Loucy (cell line): ENCODE measurements around the gene GLRX2.

Source experiments
- H2AFZ ChIP-seq: fragments of 200-600 bp; sonication (generic); 2 replicates; pipeline ENCODE4 v1.6.0; 2016; ENCODE audit warnings: antibody characterized with exemption, mild to moderate bottlenecking, low read length, moderate library complexity
- H3F3A ChIP-seq: fragments of 200-600 bp; 2 replicates; pipeline ENCODE4 v1.6.0; 2016; ENCODE audit warnings: antibody characterized with exemption, low read depth, mild to moderate bottlenecking
- H3K27me3 ChIP-seq: fragments of 200-600 bp; sonication (generic); 2 replicates; pipeline ENCODE4 v1.6.1; 2014; ENCODE audit warnings: low read length, mild to moderate bottlenecking; ENCODE audit not compliant: insufficient read depth, poor library complexity, severe bottlenecking
- H3K36me3 ChIP-seq: fragments of 200-600 bp; sonication (generic); 2 replicates; pipeline ENCODE4 v1.6.1; 2016; ENCODE audit warnings: low read length; ENCODE audit not compliant: insufficient read depth
- H3K4me1 ChIP-seq: fragments of 200-600 bp; sonication (generic); 2 replicates; pipeline ENCODE4 v1.5.1; 2014; ENCODE audit warnings: low read length, mild to moderate bottlenecking; ENCODE audit not compliant: insufficient read depth, poor library complexity, severe bottlenecking
- H3K4me2 ChIP-seq: fragments of 200-600 bp; sonication (generic); 2 replicates; pipeline ENCODE4 v1.6.0; 2014; ENCODE audit warnings: antibody characterized with exemption, low read length, low read depth, mild to moderate bottlenecking; ENCODE audit not compliant: poor library complexity, severe bottlenecking
- H3K4me3 ChIP-seq: fragments of 200-600 bp; sonication (generic); 2 replicates; pipeline ENCODE4 v1.5.1; 2014; ENCODE audit warnings: low read length, mild to moderate bottlenecking, mixed read lengths; ENCODE audit not compliant: poor library complexity, severe bottlenecking
- H3K79me2 ChIP-seq: fragments of 200-600 bp; sonication (generic); 2 replicates; pipeline ENCODE4 v1.6.1; 2014; ENCODE audit warnings: low read length; ENCODE audit not compliant: insufficient read depth
- H3K9ac ChIP-seq: fragments of 200-600 bp; sonication (generic); 2 replicates; pipeline ENCODE4 v1.6.0; 2014; ENCODE audit warnings: mild to moderate bottlenecking, low read depth, low read length, moderate library complexity; ENCODE audit not compliant: poor library complexity, severe bottlenecking
- H3K9me2 ChIP-seq: fragments of 200-600 bp; sonication (generic); replicated peaks from 2 replicates; pipeline ENCODE4 v1.6.1; 2016; ENCODE audit warnings: low read depth, low read length, mixed read lengths
- H3K9me3 ChIP-seq: fragments of 200-600 bp; sonication (generic); 2 replicates; pipeline ENCODE4 v1.6.1; 2014; ENCODE audit warnings: mild to moderate bottlenecking, antibody characterized with exemption, low read length, low read depth; ENCODE audit not compliant: insufficient read depth
- H4K20me1 ChIP-seq: fragments of 200-600 bp; sonication (generic); 2 replicates; pipeline ENCODE4 v1.6.0; 2014; ENCODE audit warnings: antibody characterized with exemption, low read length, mild to moderate bottlenecking; ENCODE audit not compliant: insufficient read depth, poor library complexity, severe bottlenecking
- CTCF ChIP-seq: fragments of 200-600 bp; sonication (generic); conservative IDR thresholded peaks from 2 replicates; pipeline ENCODE4 v1.5.1; 2014; ENCODE audit warnings: mild to moderate bottlenecking, antibody characterized with exemption, low read length
- EZH2phosphoT487 ChIP-seq: fragments of 200-600 bp; IDR thresholded peaks from 2 replicates; pipeline ENCODE4 v1.6.1; 2018; ENCODE audit warnings: antibody characterized with exemption, mild to moderate bottlenecking, moderate library complexity, borderline replicate concordance

GLRX2 gene

DNA sequence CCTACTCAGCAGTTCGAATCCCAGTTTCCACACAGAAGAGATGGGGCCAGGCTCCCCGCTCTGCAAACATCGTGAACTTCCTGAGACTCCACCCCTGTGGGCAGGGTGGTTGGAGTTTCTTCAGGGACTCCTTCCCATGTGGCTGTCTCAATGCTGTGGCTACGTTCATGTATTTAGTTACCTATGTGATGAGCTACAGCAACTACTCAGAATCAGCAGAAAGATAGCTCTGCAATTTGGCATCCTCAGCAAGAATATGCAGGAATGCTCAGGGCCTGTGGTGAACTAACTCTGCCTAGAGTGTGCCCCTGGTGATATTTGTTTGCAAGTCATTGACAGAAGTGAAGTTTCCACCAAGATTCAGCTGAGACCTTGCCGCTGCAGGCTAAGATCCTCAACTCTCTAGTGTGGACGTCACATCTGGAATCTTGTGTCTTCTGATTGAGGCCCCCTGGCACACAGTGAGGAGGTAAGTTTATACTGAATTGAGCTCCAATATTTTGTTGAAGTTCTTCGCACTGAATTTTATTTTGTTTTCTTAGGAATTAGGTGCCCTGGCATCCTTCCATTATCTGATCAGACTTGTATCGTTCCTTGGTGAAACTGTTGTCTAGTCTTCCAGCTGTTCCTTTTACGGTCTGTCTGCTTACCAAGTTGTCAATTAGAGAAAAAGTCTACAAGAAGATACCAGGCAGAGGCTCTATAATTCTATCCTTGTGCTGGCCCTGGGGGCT lies 8.2 kb upstream of the GLRX2 start:
- Histone ChIP-seq H3K9ac (no peak overlapping the region), H4K20me1 (no peaks in the 10 kb centered on the region), H3K9me2 (no peaks in the 10 kb centered on the region), H3K4me3 (no peak overlapping the region), H3K4me1 (no peaks in the 10 kb centered on the region), H3K36me3 (no peaks in the 10 kb centered on the region), H3K79me2 (no peaks in the 10 kb centered on the region), H3K9me3 (no peaks in the 10 kb centered on the region), H3F3A (no peaks in the 10 kb centered on the region), H3K27me3 (no peaks in the 10 kb centered on the region), H2AFZ (no peak overlapping the region), H3K4me2 (no peak overlapping the region)
- TF ChIP-seq CTCF (no peak), EZH2phosphoT487 (no peak)

DNA sequence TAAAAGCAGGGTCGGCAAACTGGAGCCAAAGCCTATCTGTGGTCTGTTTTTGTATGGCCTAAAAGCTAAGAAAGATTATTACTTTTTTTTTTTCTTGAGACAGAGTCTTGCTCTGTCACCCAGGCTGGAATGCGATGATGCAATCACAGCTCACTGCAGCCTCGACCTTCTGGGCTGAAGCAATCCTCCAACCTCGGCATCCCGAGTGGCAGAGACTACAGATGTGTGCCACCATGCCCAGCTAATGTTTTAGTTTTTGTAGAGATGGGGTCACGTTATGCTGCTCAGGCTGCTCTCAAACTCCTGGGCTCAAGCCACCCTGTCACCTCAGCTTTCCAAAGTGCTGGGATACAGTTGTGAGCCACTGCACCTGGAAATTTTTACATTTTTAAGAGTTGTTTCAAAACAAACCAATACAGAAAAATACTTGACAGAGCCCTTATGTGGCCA lies 6.5 kb upstream of the GLRX2 start:
- no peaks in the 10 kb centered on the region for H3K9me2 ChIP-seq
- no peaks in the 10 kb centered on the region for H4K20me1 ChIP-seq
- peak overlapping the region; percentile 10; the same call in 1 of the 2 replicates for H2AFZ ChIP-seq
- TF ChIP-seq EZH2phosphoT487 (no peak), CTCF (no peak)
- H3K9me3 ChIP-seq, result no peaks in the 10 kb centered on the region
- no peaks in the 10 kb centered on the region for H3K36me3 ChIP-seq
- H3K79me2 ChIP-seq, result no peaks in the 10 kb centered on the region
- no peaks in the 10 kb centered on the region for H3F3A ChIP-seq
- no peaks in the 10 kb centered on the region for H3K4me1 ChIP-seq
- no peak overlapping the region for H3K4me3 ChIP-seq
- no peaks in the 10 kb centered on the region for H3K27me3 ChIP-seq
- no peak overlapping the region for H3K9ac ChIP-seq
- no peak overlapping the region for H3K4me2 ChIP-seq

GRCh38 chr1:193110864-193111263 lies 5.7 kb upstream of the GLRX2 start:
- Histone ChIP-seq H3K4me2 (no peak overlapping the region), H2AFZ (no peak overlapping the region)

More at GRCh38 chr1:193110864-193111263, 5.7 kb upstream of the GLRX2 start:
- no peaks in the 10 kb centered on the region for H3K27me3 ChIP-seq
- peaks cover under 1% of the 10 kb centered on the region for H3K4me1 ChIP-seq
- TF ChIP-seq CTCF (no peak), EZH2phosphoT487 (no peak)
- no peaks in the 10 kb centered on the region for H3F3A ChIP-seq
- no peaks in the 10 kb centered on the region for H3K36me3 ChIP-seq
- no peaks in the 10 kb centered on the region for H3K79me2 ChIP-seq
- H4K20me1 ChIP-seq, result no peaks in the 10 kb centered on the region
- H3K9me3 ChIP-seq, result no peaks in the 10 kb centered on the region
- H3K9me2 ChIP-seq, result no peaks in the 10 kb centered on the region
- H3K4me3 ChIP-seq, result no peak overlapping the region
- no peak overlapping the region for H3K9ac ChIP-seq
